ENCODE data around the gene KLHL26. TPM values are rescaled to one million over a fixed set of nuclear protein-coding genes. Genes with fewer than 3 reads are reported as not detected.
"Not testable (repeated sequence)": the region's sequence is repeated elsewhere in the genome, so short reads cannot be mapped to it uniquely, and the experiment has no call there.

Gene KLHL26
- polyA plus RNA-seq, 3 donors, result 5.0 to 6.1 (median 5.3) TPM

GRCh38 chr19:18600692-18601397 is 36.0 kb upstream of the KLHL26 start:
- DNase-seq (ENCODE audit: low read depth in 3 of 3, low spot score in 2 of 3), result not testable (repeated sequence)

- no peak for DNase-seq (ENCODE audit: low read depth in 3 of 3, low spot score in 2 of 3)
Measured at GRCh38 chr19:18601875-18602274, 35.0 kb upstream of the KLHL26 start.

GRCh38 chr19:18603255-18603957 is 33.4 kb upstream of the KLHL26 start:
- DNase-seq (ENCODE audit: low read depth in 3 of 3, low spot score in 2 of 3), result no peak

GRCh38 chr19:18603958-18604819 is 32.6 kb upstream of the KLHL26 start:
- DNase-seq (ENCODE audit: low read depth in 3 of 3, low spot score in 2 of 3), result no peak

- no peak for DNase-seq (ENCODE audit: low read depth in 3 of 3, low spot score in 2 of 3)
Measured at GRCh38 chr19:18604820-18605159, 32.0 kb upstream of the KLHL26 start.

GRCh38 chr19:18605196-18605545 is 31.7 kb upstream of the KLHL26 start:
- no peak for DNase-seq (ENCODE audit: low read depth in 3 of 3, low spot score in 2 of 3)

GRCh38 chr19:18605546-18606280 is 31.1 kb upstream of the KLHL26 start:
- DNase-seq (ENCODE audit: low read depth in 3 of 3, low spot score in 2 of 3), result no peak

- no peak for DNase-seq (ENCODE audit: low read depth in 3 of 3, low spot score in 2 of 3)
Measured at GRCh38 chr19:18606281-18607225, 30.3 kb upstream of the KLHL26 start, which contains the start of gene CRLF1. CRLF1 (minus strand) TSS chr19:18606799; CDS start chr19:18606656, 143 bp downstream.

- DNase-seq (ENCODE audit: low read depth in 3 of 3, low spot score in 2 of 3), result no peak
Measured at GRCh38 chr19:18607226-18608101, 29.4 kb upstream of the KLHL26 start.

GRCh38 chr19:18608102-18608804 is 28.6 kb upstream of the KLHL26 start:
- DNase-seq (ENCODE audit: low read depth in 3 of 3, low spot score in 2 of 3), result no peak

- no peak for DNase-seq (ENCODE audit: low read depth in 3 of 3, low spot score in 2 of 3)
Measured at GRCh38 chr19:18608805-18609716, 27.8 kb upstream of the KLHL26 start.

GRCh38 chr19:18609717-18610051 is 27.1 kb upstream of the KLHL26 start:
- no peak for DNase-seq (ENCODE audit: low read depth in 3 of 3, low spot score in 2 of 3)

- no peak for DNase-seq (ENCODE audit: low read depth in 3 of 3, low spot score in 2 of 3)
Measured at GRCh38 chr19:18610245-18610555, 26.6 kb upstream of the KLHL26 start.

- no peak for DNase-seq (ENCODE audit: low read depth in 3 of 3, low spot score in 2 of 3)
Measured at GRCh38 chr19:18610556-18611326, 26.1 kb upstream of the KLHL26 start.

GRCh38 chr19:18611327-18612050 is 25.3 kb upstream of the KLHL26 start:
- no peak for DNase-seq (ENCODE audit: low read depth in 3 of 3, low spot score in 2 of 3)

Measured in right renal cortex interstitium (tissue), 3 donors.